Smooth muscle cell (in vitro differentiated cells): Measurements from ENCODE around the gene SELPLG. TPM values are rescaled to one million over a fixed set of nuclear protein-coding genes. Genes with fewer than 3 reads are reported as not detected.

Source experiments
- DNase-seq: peaks from one replicate; lab custom pipeline; 2025; ENCODE audit not compliant: unreplicated experiment; lab: John Stamatoyannopoulos, UW
- H2AFZ ChIP-seq: fragments of 200-600 bp; sonication (generic); 2 replicates; pipeline ENCODE4 v1.6.0; 2016; ENCODE audit warnings: antibody characterized with exemption, low read depth, mild to moderate bottlenecking
- H3F3A ChIP-seq: fragments of 200-600 bp; sonication (generic); 2 replicates; pipeline ENCODE4 v1.6.0; 2017; ENCODE audit warnings: antibody characterized with exemption, low read depth
- H3K27ac ChIP-seq: fragments of 200-600 bp; sonication (generic); 2 replicates; pipeline ENCODE4 v1.5.1; 2016; ENCODE audit warnings: low read depth, mild to moderate bottlenecking
- H3K27me3 ChIP-seq: fragments of 200-600 bp; sonication (generic); 2 replicates; pipeline ENCODE4 v1.6.1; 2016; ENCODE audit warnings: low read depth, mild to moderate bottlenecking
- H3K36me3 ChIP-seq: fragments of 200-600 bp; sonication (generic); 2 replicates; pipeline ENCODE4 v1.5.1; 2016; ENCODE audit warnings: low read depth
- H3K4me1 ChIP-seq: fragments of 200-600 bp; sonication (generic); 2 replicates; pipeline ENCODE4 v1.5.1; 2016; ENCODE audit warnings: low read depth
- H3K4me2 ChIP-seq: fragments of 200-600 bp; sonication (generic); 2 replicates; pipeline ENCODE4 v1.6.0; 2016; ENCODE audit warnings: mild to moderate bottlenecking
- H3K4me3 ChIP-seq: fragments of 200-600 bp; sonication (generic); 2 replicates; pipeline ENCODE4 v1.5.1; 2016; ENCODE audit warnings: mild to moderate bottlenecking
- H3K79me2 ChIP-seq: fragments of 200-600 bp; sonication (generic); 2 replicates; pipeline ENCODE4 v1.6.0; 2016; ENCODE audit warnings: low read depth, mild to moderate bottlenecking
- H3K9ac ChIP-seq: fragments of 200-600 bp; sonication (generic); 2 replicates; pipeline ENCODE4 v1.6.0; 2016; ENCODE audit warnings: low read depth
- H3K9me3 ChIP-seq: fragments of 200-600 bp; sonication (generic); replicated peaks from 2 replicates; pipeline ENCODE4 v1.5.1; 2016; ENCODE audit warnings: low read depth
- H4K20me1 ChIP-seq: fragments of 200-600 bp; sonication (generic); 2 replicates; pipeline ENCODE4 v1.6.0; 2016; ENCODE audit warnings: low read depth
- CTCF ChIP-seq: fragments of 200-600 bp; sonication (generic); IDR thresholded peaks from 2 replicates; pipeline ENCODE4 v1.5.1; 2017; ENCODE audit warnings: borderline replicate concordance, mild to moderate bottlenecking, antibody characterized with exemption; ENCODE audit not compliant: insufficient read depth, poor library complexity, severe bottlenecking
- WGBS: methylation state at CpG from one replicate; pipeline ENCODE4 v1.1.7; 2016; ENCODE audit warnings: low lambda C conversion rate; 5-methylcytosine and 5-hydroxymethylcytosine counted together
- polyA plus RNA-seq: library from polyadenylated mRNA; unstranded; fragments of >200 nt; fragmentation: Nextera tagmentation; extraction: Ambion mirVana; gene quantifications from 2 replicates; pipeline ENCODE4 v1.2.1, GENCODE V29; 2016
- total RNA-seq: library from RNA; depleted of rRNA; stranded (reverse); fragments of >200 nt; gene quantifications from 2 replicates; pipeline ENCODE4 v1.2.3, GENCODE V29; 2014

Gene SELPLG
- total and polyA plus RNA-seq, 2 experiments from 2014 or later: 0.09 to 2.0 TPM

GRCh38 chr12:108581311-108582227 lies 52.1 kb downstream of the SELPLG start:
- H3K27ac ChIP-seq: no peak overlapping the region
- 97% methylated on average over 31 of the region's 33 CpGs for WGBS

GRCh38 chr12:108580531-108580930 lies 53.2 kb downstream of the SELPLG start:
- 30% methylated on average over 3 of the region's 3 CpGs for WGBS
- peak overlapping the region; percentile 28 for H2AFZ ChIP-seq
- no peak overlapping the region for H3K9ac ChIP-seq
- H3K9me3 ChIP-seq: no peaks in the 10 kb centered on the region
- H3F3A ChIP-seq: peaks cover 13% of the 10 kb centered on the region
- no peaks in the 10 kb centered on the region for H4K20me1 ChIP-seq
- H3K4me2 ChIP-seq: no peak overlapping the region
- H3K4me1 ChIP-seq: peaks cover 12% of the 10 kb centered on the region
- H3K36me3 ChIP-seq: no peaks in the 10 kb centered on the region
- no peaks in the 10 kb centered on the region for H3K79me2 ChIP-seq
- H3K4me3 ChIP-seq: no peak overlapping the region
- H3K27me3 ChIP-seq: no peaks in the 10 kb centered on the region
- H3K27ac ChIP-seq: no peak overlapping the region
- TF ChIP-seq CTCF: no peak
- DNase-seq: no peak

More at GRCh38 chr12:108581311-108582227, 52.1 kb downstream of the SELPLG start:
- no peak overlapping the region for H3K4me3 ChIP-seq
- H3K9me3 ChIP-seq: no peaks in the 10 kb centered on the region
- no peaks in the 10 kb centered on the region for H3K36me3 ChIP-seq
- no peaks in the 10 kb centered on the region for H4K20me1 ChIP-seq
- H3K4me1 ChIP-seq: peaks cover 12% of the 10 kb centered on the region
- no peaks in the 10 kb centered on the region for H3K79me2 ChIP-seq
- H2AFZ ChIP-seq: no peak overlapping the region
- H3K4me2 ChIP-seq: no peak overlapping the region
- H3K27me3 ChIP-seq: no peaks in the 10 kb centered on the region
- no peak for DNase-seq
- TF ChIP-seq CTCF: no peak
- peaks cover 13% of the 10 kb centered on the region for H3F3A ChIP-seq
- H3K9ac ChIP-seq: no peak overlapping the region

- Histone ChIP-seq H3K36me3 (no peaks in the 10 kb centered on the region), H3K9ac (no peak overlapping the region), H3K27me3 (no peaks in the 10 kb centered on the region), H2AFZ (no peak overlapping the region), H3F3A (peaks cover 5% of the 10 kb centered on the region), H3K4me1 (peaks cover 7% of the 10 kb centered on the region), H3K79me2 (no peaks in the 10 kb centered on the region), H3K4me3 (no peak overlapping the region), H4K20me1 (no peaks in the 10 kb centered on the region), H3K9me3 (no peaks in the 10 kb centered on the region), H3K4me2 (no peak overlapping the region), H3K27ac (no peak overlapping the region)
- WGBS: 96% methylated on average over 3 of the region's 3 CpGs
- no peak for TF ChIP-seq CTCF
- DNase-seq: no peak
These were observed 54.9 kb downstream of the SELPLG start for GRCh38 chr12:108578813-108579212.
